K562 (cell line): ENCODE data around the gene PET100. TPM values are rescaled to one million over a fixed set of nuclear protein-coding genes. Genes with fewer than 3 reads are reported as not detected.

Experiments
- ARHGAP35 ChIP-seq: fragments of 450-650 bp; IDR thresholded peaks from 2 replicates; pipeline ENCODE4 v1.6.1; 2018; ENCODE audit not compliant: partially characterized antibody
- CCNT2 ChIP-seq: IDR thresholded peaks from 2 replicates; pipeline ENCODE4 v1.6.1; 2011; ENCODE audit warnings: borderline replicate concordance, low read depth, mild to moderate bottlenecking, moderate library complexity, mixed read lengths, low read length; ENCODE audit not compliant: insufficient read length; ENCODE audit errors: extremely low read depth
- FOXM1 ChIP-seq, 2 experiments: fragments of 450-650 bp in 1 of 2; sonication (generic) in 1 of 2; formaldehyde crosslinking in 1 of 2; IDR thresholded peaks; 2 replicates each; pipeline versions ENCODE4 v1.6.1 to v1.9.0; 2017 to 2022; ENCODE audit warnings: low read depth in 2 of 2, mild to moderate bottlenecking in 2 of 2, missing genetic modification reagents in 1 of 2, moderate library complexity in 1 of 2
- GTF2A2 ChIP-seq: IDR thresholded peaks from 2 replicates; pipeline ENCODE4 v1.6.1; 2016; ENCODE audit warnings: mild to moderate bottlenecking, missing genetic modification characterization, missing compliant biosample characterization
- HDAC2 ChIP-seq: fragments of 450-650 bp; IDR thresholded peaks from 2 replicates; pipeline ENCODE4 v1.6.1; 2016; ENCODE audit warnings: mild to moderate bottlenecking
- MCM3 ChIP-seq: fragments of 450-650 bp; IDR thresholded peaks from 2 replicates; pipeline ENCODE4 v1.6.1; 2016
- NFE2L1 ChIP-seq: fragments of 450-650 bp; IDR thresholded peaks from 2 replicates; pipeline ENCODE4 v1.6.1; 2016; ENCODE audit warnings: missing genetic modification characterization, low read depth, mild to moderate bottlenecking, missing compliant biosample characterization, moderate library complexity, borderline replicate concordance
- RBM14 ChIP-seq: fragments of 200-400 bp; formaldehyde crosslinking; IDR thresholded peaks from 2 replicates; pipeline ENCODE4 v1.6.1; 2018; ENCODE audit warnings: low read depth, mild to moderate bottlenecking, low read length, moderate library complexity, borderline replicate concordance; ENCODE audit not compliant: insufficient read depth
- SMAD3 ChIP-seq: fragments of 450-650 bp; formaldehyde crosslinking; conservative IDR thresholded peaks from 2 replicates; pipeline ENCODE4 v1.4.0; 2020; ENCODE audit warnings: mild to moderate bottlenecking
- ZNF133 ChIP-seq: fragments of 250-450 bp; sonication (Bioruptor Pico); IDR thresholded peaks from 2 replicates; pipeline ENCODE4 v1.4.0; 2020; ENCODE audit warnings: mild to moderate bottlenecking
- ZNF507 ChIP-seq: conservative IDR thresholded peaks from 2 replicates; pipeline ENCODE4 v1.6.1; 2017; ENCODE audit warnings: missing genetic modification characterization, missing compliant biosample characterization
- ZNF586 ChIP-seq: fragments of 450-650 bp; formaldehyde crosslinking; conservative IDR thresholded peaks from 2 replicates; pipeline ENCODE4 v1.4.0; 2020; ENCODE audit warnings: mild to moderate bottlenecking, moderate library complexity
- ZNF76 ChIP-seq: fragments of 250-450 bp; sonication (Bioruptor Pico); IDR thresholded peaks from 2 replicates; pipeline ENCODE4 v1.4.0; 2020; ENCODE audit warnings: mild to moderate bottlenecking, moderate library complexity, borderline replicate concordance
- ZNF830 ChIP-seq: fragments of 250-450 bp; sonication (Bioruptor Pico); IDR thresholded peaks from 2 replicates; pipeline ENCODE4 v1.5.0; 2021; ENCODE audit warnings: mild to moderate bottlenecking
- polyA plus RNA-seq, 8 experiments: library from polyadenylated mRNA; depleted of rRNA in 4 of 8; stranded (reverse) in 5 of 8; unstranded in 3 of 8; fragments of >200 nt; fragmentation: Nextera tagmentation in 2 of 8; fragmentation: Illumina TruSeq in 1 of 8; extraction: Ambion mirVana in 2 of 8; extraction: Trizol in 1 of 8; gene quantifications; 2 replicates each; pipeline versions ENCODE4 v1.2.1 to v1.2.3, GENCODE V29; 2011 to 2014; ENCODE audit warnings: inconsistent platforms in 1 of 8, missing spikeins in 1 of 8
- total RNA-seq, 7 experiments: library from RNA; depleted of rRNA in 6 of 7; stranded (reverse); fragments of >200 nt in 6 of 7; fragmentation: Illumina TruSeq in 2 of 7; extraction: Trizol in 2 of 7; gene quantifications; 2 replicates each; pipeline versions ENCODE4 v1.2.1 to v1.2.3, GENCODE V29; 2011 to 2021; ENCODE audit warnings: low replicate concordance in 1 of 7
- TF ChIP-seq, protein P1 (sequence below), 2 experiments: fragments of 450-650 bp; IDR thresholded peaks; 2 replicates each; pipeline ENCODE4 v1.6.1; 2018; ENCODE audit warnings: mild to moderate bottlenecking in 2 of 2, low read depth in 1 of 2; ENCODE audit not compliant: partially characterized antibody in 2 of 2
- TF ChIP-seq, protein P2 (sequence below): fragments of 250-450 bp; sonication (Bioruptor Pico); IDR thresholded peaks from 2 replicates; pipeline ENCODE4 v1.8.0; 2022; ENCODE audit warnings: inconsistent platforms, mild to moderate bottlenecking, moderate library complexity, borderline replicate concordance
- TF ChIP-seq, protein P3 (sequence below): sonication (generic); formaldehyde crosslinking; IDR thresholded peaks from 2 replicates; pipeline ENCODE4 v1.8.0; 2022; ENCODE audit warnings: mild to moderate bottlenecking, missing genetic modification reagents
- TF ChIP-seq, protein P4 (sequence below), 2 experiments: fragments of 450-650 bp; conservative IDR thresholded peaks; 2 replicates each; pipeline ENCODE4 v1.6.1; 2017; ENCODE audit warnings: mild to moderate bottlenecking in 2 of 2, moderate library complexity in 2 of 2

PET100 gene
- total and polyA plus RNA-seq, 9 of the 15 experiments (the other 6 are each of a cell fraction or from before 2014, with no cell fraction given), result 62.3 to 351 (median 98.3) TPM

DNA sequence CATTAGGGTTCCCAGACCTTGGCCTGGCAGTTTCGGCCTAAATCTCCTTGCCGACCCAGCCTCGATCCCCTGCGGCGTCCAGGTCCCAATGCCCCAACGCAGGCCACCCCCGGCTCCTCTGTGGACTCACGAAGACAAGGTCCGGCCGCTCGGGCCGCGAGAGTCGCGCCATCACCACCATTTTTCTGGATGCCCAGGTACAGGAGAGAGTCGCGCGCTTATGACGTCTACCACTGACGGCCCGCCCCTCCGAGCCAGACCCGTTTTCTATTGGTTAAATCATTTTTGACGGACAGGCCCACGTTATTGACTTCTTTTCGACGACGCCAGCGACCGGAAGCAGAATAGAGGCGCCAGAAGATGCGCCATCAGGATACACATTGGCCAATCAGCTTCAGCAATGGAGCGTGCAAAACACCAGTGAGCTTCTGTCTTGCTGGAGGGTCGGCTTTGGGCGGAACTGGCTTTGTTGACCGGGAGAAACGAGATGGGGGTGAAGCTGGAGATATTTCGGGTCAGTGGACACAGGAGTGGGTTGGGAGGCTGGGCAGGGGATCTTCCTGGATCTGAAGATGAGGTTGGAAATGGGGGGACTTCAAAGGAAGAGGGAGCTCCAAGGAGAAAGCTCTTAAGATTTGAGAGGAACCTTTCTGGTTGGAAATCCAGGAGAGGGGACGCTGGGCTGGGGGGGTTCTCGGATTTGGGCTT, at the start of gene PET100, which contains the start of gene XAB2 (continued):
- TF ChIP-seq, protein P1, sequence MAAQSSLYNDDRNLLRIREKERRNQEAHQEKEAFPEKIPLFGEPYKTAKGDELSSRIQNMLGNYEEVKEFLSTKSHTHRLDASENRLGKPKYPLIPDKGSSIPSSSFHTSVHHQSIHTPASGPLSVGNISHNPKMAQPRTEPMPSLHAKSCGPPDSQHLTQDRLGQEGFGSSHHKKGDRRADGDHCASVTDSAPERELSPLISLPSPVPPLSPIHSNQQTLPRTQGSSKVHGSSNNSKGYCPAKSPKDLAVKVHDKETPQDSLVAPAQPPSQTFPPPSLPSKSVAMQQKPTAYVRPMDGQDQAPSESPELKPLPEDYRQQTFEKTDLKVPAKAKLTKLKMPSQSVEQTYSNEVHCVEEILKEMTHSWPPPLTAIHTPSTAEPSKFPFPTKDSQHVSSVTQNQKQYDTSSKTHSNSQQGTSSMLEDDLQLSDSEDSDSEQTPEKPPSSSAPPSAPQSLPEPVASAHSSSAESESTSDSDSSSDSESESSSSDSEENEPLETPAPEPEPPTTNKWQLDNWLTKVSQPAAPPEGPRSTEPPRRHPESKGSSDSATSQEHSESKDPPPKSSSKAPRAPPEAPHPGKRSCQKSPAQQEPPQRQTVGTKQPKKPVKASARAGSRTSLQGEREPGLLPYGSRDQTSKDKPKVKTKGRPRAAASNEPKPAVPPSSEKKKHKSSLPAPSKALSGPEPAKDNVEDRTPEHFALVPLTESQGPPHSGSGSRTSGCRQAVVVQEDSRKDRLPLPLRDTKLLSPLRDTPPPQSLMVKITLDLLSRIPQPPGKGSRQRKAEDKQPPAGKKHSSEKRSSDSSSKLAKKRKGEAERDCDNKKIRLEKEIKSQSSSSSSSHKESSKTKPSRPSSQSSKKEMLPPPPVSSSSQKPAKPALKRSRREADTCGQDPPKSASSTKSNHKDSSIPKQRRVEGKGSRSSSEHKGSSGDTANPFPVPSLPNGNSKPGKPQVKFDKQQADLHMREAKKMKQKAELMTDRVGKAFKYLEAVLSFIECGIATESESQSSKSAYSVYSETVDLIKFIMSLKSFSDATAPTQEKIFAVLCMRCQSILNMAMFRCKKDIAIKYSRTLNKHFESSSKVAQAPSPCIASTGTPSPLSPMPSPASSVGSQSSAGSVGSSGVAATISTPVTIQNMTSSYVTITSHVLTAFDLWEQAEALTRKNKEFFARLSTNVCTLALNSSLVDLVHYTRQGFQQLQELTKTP (IDR thresholded peaks at IDR 0.05; ENCODE audit: low read depth in 1 of 2, partially characterized antibody in 2 of 2), result peak in 1 of 2 experiments; percentile 80
- TF ChIP-seq ZNF586 (CRISPR knock-in tag) (no peak), MCM3 (no peak), RBM14 (no peak), ARHGAP35 (no peak), ZNF76 (no peak), ZNF133 (CRISPR knock-in tag) (no peak), ZNF507 (no peak), HDAC2 (peak; percentile 76; the same call in 1 of the 2 replicates), ZNF830 (CRISPR knock-in tag) (no peak), SMAD3 (CRISPR knock-in tag) (no peak), CCNT2 (no peak), NFE2L1 (tag) (no peak), FOXM1 (IDR thresholded peaks at IDR 0.05; ENCODE audit: low read depth) (no peak), FOXM1 (CRISPR knock-in tag; IDR thresholded peaks at IDR 0.05; ENCODE audit: low read depth) (no peak), GTF2A2 (tag) (no peak)
- TF ChIP-seq, protein P2, sequence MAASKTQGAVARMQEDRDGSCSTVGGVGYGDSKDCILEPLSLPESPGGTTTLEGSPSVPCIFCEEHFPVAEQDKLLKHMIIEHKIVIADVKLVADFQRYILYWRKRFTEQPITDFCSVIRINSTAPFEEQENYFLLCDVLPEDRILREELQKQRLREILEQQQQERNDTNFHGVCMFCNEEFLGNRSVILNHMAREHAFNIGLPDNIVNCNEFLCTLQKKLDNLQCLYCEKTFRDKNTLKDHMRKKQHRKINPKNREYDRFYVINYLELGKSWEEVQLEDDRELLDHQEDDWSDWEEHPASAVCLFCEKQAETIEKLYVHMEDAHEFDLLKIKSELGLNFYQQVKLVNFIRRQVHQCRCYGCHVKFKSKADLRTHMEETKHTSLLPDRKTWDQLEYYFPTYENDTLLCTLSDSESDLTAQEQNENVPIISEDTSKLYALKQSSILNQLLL (CRISPR knock-in tag), result no peak
- TF ChIP-seq, protein P3, sequence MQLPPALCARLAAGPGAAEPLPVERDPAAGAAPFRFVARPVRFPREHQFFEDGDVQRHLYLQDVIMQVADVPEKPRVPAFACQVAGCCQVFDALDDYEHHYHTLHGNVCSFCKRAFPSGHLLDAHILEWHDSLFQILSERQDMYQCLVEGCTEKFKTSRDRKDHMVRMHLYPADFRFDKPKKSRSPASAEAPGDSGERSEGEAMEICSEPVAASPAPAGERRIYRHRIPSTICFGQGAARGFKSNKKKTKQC, result no peak
- TF ChIP-seq, protein P4, sequence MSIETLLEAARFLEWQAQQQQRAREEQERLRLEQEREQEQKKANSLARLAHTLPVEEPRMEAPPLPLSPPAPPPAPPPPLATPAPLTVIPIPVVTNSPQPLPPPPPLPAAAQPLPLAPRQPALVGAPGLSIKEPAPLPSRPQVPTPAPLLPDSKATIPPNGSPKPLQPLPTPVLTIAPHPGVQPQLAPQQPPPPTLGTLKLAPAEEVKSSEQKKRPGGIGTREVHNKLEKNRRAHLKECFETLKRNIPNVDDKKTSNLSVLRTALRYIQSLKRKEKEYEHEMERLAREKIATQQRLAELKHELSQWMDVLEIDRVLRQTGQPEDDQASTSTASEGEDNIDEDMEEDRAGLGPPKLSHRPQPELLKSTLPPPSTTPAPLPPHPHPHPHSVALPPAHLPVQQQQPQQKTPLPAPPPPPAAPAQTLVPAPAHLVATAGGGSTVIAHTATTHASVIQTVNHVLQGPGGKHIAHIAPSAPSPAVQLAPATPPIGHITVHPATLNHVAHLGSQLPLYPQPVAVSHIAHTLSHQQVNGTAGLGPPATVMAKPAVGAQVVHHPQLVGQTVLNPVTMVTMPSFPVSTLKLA (conservative IDR thresholded peaks at IDR 0.05), result peak; percentile 88 to 96
